C4-2B (cell line): ENCODE measurements around the gene U2SURP.

ENCODE experiments used
- ZFX ChIP-seq: fragments of 450-650 bp; IDR thresholded peaks from 2 replicates; pipeline ENCODE4 v1.6.1; 2017
- TF ChIP-seq, protein P1 (sequence below): fragments of 450-650 bp; conservative IDR thresholded peaks from 2 replicates; pipeline ENCODE4 v1.5.1; 2017; ENCODE audit warnings: mild to moderate bottlenecking

DNA sequence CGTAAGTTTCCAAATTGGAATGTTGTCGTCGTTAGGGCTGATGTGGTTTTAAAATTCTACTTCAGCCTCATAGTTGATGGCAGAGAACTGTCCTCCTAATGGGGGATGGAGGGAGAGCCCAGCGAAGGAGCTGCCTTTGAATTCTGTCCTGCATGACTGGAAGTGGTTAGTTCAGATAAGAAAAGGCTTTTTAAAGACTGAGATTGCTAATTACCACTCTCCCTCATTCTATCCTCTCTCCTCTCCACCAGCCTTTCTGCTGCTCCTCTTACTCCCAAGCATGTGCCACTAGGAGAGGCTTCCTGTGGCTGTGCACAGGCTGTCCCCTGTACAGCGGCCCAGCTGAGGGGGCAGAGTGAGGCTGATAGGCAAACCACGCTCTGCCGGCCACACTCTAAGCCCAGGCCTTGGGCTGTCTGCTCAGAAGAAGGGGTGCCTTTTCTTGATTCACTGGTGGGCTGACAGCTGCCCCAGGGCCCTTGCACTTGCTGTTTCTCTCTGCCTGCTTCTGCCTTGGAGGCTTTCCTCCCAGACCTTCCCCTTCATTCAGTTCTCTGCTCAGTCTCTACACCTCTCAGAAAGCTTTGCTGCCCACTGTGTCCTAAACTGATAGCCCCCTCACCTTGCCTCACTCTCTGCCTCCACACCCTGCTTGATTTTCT is 29.1 kb upstream of the U2SURP start:
- TF ChIP-seq, protein P1, sequence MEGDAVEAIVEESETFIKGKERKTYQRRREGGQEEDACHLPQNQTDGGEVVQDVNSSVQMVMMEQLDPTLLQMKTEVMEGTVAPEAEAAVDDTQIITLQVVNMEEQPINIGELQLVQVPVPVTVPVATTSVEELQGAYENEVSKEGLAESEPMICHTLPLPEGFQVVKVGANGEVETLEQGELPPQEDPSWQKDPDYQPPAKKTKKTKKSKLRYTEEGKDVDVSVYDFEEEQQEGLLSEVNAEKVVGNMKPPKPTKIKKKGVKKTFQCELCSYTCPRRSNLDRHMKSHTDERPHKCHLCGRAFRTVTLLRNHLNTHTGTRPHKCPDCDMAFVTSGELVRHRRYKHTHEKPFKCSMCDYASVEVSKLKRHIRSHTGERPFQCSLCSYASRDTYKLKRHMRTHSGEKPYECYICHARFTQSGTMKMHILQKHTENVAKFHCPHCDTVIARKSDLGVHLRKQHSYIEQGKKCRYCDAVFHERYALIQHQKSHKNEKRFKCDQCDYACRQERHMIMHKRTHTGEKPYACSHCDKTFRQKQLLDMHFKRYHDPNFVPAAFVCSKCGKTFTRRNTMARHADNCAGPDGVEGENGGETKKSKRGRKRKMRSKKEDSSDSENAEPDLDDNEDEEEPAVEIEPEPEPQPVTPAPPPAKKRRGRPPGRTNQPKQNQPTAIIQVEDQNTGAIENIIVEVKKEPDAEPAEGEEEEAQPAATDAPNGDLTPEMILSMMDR: no peak
- no peak for TF ChIP-seq ZFX
